HUES64 (cell line): Measurements from ENCODE around the gene CD80.

ENCODE experiments used
- H3K27ac ChIP-seq: 2 replicates; pipeline ENCODE4 v1.7.0; 2013; ENCODE audit warnings: low read depth, low read length, inconsistent platforms
- H3K27me3 ChIP-seq: 2 replicates; pipeline ENCODE4 v1.6.1; 2013; ENCODE audit warnings: mild to moderate bottlenecking, low read length; ENCODE audit not compliant: insufficient read depth
- H3K36me3 ChIP-seq: 2 replicates; pipeline ENCODE4 v1.6.1; 2013; ENCODE audit warnings: mild to moderate bottlenecking, low read length; ENCODE audit not compliant: insufficient read depth
- H3K4me1 ChIP-seq: 2 replicates; pipeline ENCODE4 v1.6.1; 2013; ENCODE audit warnings: mild to moderate bottlenecking, low read length, moderate library complexity; ENCODE audit not compliant: insufficient read depth
- H3K4me3 ChIP-seq: 2 replicates; pipeline ENCODE4 v1.5.1; 2013; ENCODE audit warnings: mild to moderate bottlenecking, low read length, moderate library complexity
- H3K9ac ChIP-seq: 2 replicates; pipeline ENCODE4 v1.6.1; 2013; ENCODE audit warnings: mild to moderate bottlenecking, low read depth, low read length
- H3K9me3 ChIP-seq: 2 replicates; pipeline ENCODE4 v1.6.1; 2013; ENCODE audit warnings: low read depth, low read length; ENCODE audit not compliant: insufficient read depth
- WGBS: fragments of 150-250, 120-280 bp; methylation state at CpG from one replicate; pipeline ENCODE4 v1.1.7; 2013; ENCODE audit warnings: missing lambda C conversion rate; 5-methylcytosine and 5-hydroxymethylcytosine counted together

Gene CD80

GRCh38 chr3:119517112-119517511, 42.3 kb downstream of the CD80 start:
- Histone ChIP-seq H3K9me3 (peaks cover 14% of the 10 kb centered on the region; the same call in 1 of the 2 replicates), H3K36me3 (peaks cover 92% of the 10 kb centered on the region), H3K27ac (no peak overlapping the region), H3K4me3 (no peak overlapping the region), H3K27me3 (no peaks in the 10 kb centered on the region), H3K4me1 (no peaks in the 10 kb centered on the region), H3K9ac (no peak overlapping the region)
- WGBS: 96% methylated on average over 2 of the region's 2 CpGs

GRCh38 chr3:119514637-119515036, 44.8 kb downstream of the CD80 start:
- peaks cover 86% of the 10 kb centered on the region for H3K36me3 ChIP-seq
- no peak overlapping the region for H3K27ac ChIP-seq
- 96% methylated on average over 2 of the region's 2 CpGs for WGBS
- H3K4me3 ChIP-seq: no peak overlapping the region
- H3K4me1 ChIP-seq: no peaks in the 10 kb centered on the region
- no peaks in the 10 kb centered on the region for H3K27me3 ChIP-seq
- H3K9ac ChIP-seq: no peak overlapping the region
- H3K9me3 ChIP-seq: peaks cover 7% of the 10 kb centered on the region; the same call in 1 of the 2 replicates

GRCh38 chr3:119510690-119511089, 48.7 kb downstream of the CD80 start:
- no peak overlapping the region for H3K9ac ChIP-seq
- H3K36me3 ChIP-seq: peaks cover 84% of the 10 kb centered on the region
- H3K4me3 ChIP-seq: no peak overlapping the region
- H3K9me3 ChIP-seq: no peaks in the 10 kb centered on the region
- H3K27ac ChIP-seq: no peak overlapping the region
- no peaks in the 10 kb centered on the region for H3K4me1 ChIP-seq
- no peaks in the 10 kb centered on the region for H3K27me3 ChIP-seq

- Histone ChIP-seq H3K27me3 (no peaks in the 10 kb centered on the region), H3K9me3 (no peaks in the 10 kb centered on the region), H3K36me3 (peaks cover 85% of the 10 kb centered on the region), H3K9ac (no peak overlapping the region), H3K27ac (no peak overlapping the region), H3K4me1 (no peaks in the 10 kb centered on the region), H3K4me3 (no peak overlapping the region)
- WGBS: 86% methylated on average over 1 of the region's 1 CpG
Observed at GRCh38 chr3:119508172-119508845, 51.1 kb downstream of the CD80 start.

- no peaks in the 10 kb centered on the region for H3K9me3 ChIP-seq
- no peak overlapping the region for H3K4me3 ChIP-seq
- no peaks in the 10 kb centered on the region for H3K27me3 ChIP-seq
- H3K4me1 ChIP-seq: no peaks in the 10 kb centered on the region
- no peak overlapping the region for H3K9ac ChIP-seq
- WGBS: 100% methylated on average over 2 of the region's 2 CpGs
- no peak overlapping the region for H3K27ac ChIP-seq
- peaks cover 87% of the 10 kb centered on the region for H3K36me3 ChIP-seq
Observed at GRCh38 chr3:119507404-119507803, 52.0 kb downstream of the CD80 start.

GRCh38 chr3:119506631-119507030, 52.8 kb downstream of the CD80 start:
- H3K9ac ChIP-seq: no peak overlapping the region

GRCh38 chr3:119500901-119501300, 58.5 kb downstream of the CD80 start:
- Histone ChIP-seq H3K9ac (no peak overlapping the region), H3K4me3 (0 out of 2 replicates have a peak overlapping the region, but pooled peaks have one; percentile 96), H3K27ac (no peak overlapping the region)

More at GRCh38 chr3:119506631-119507030, 52.8 kb downstream of the CD80 start:
- 93% methylated on average over 4 of the region's 4 CpGs for WGBS
- no peak overlapping the region for H3K4me3 ChIP-seq
- H3K9me3 ChIP-seq: no peaks in the 10 kb centered on the region
- no peaks in the 10 kb centered on the region for H3K4me1 ChIP-seq
- peaks cover 88% of the 10 kb centered on the region for H3K36me3 ChIP-seq
- no peak overlapping the region for H3K27ac ChIP-seq
- no peaks in the 10 kb centered on the region for H3K27me3 ChIP-seq

GRCh38 chr3:119500265-119500664, 59.1 kb downstream of the CD80 start:
- H3K4me3 ChIP-seq: peak overlapping the region; percentile 96
- no peak overlapping the region for H3K9ac ChIP-seq
- peaks cover 41% of the 10 kb centered on the region for H3K36me3 ChIP-seq
- H3K4me1 ChIP-seq: peaks cover 13% of the 10 kb centered on the region
- no peaks in the 10 kb centered on the region for H3K9me3 ChIP-seq
- no peaks in the 10 kb centered on the region for H3K27me3 ChIP-seq
- 95% methylated on average over 4 of the region's 4 CpGs for WGBS
- no peak overlapping the region for H3K27ac ChIP-seq

More at GRCh38 chr3:119500901-119501300, 58.5 kb downstream of the CD80 start:
- Histone ChIP-seq H3K36me3 (peaks cover 46% of the 10 kb centered on the region), H3K9me3 (no peaks in the 10 kb centered on the region), H3K27me3 (no peaks in the 10 kb centered on the region), H3K4me1 (peaks cover 13% of the 10 kb centered on the region)
- WGBS: 91% methylated on average over 1 of the region's 2 CpGs

- no peaks in the 10 kb centered on the region for H3K27me3 ChIP-seq
- H3K27ac ChIP-seq: peak within 1 kb of the TSS; percentile 95
- H3K9me3 ChIP-seq: no peaks in the 10 kb centered on the region
- peak within 1 kb of the TSS; percentile 94 for H3K9ac ChIP-seq
- H3K4me3 ChIP-seq: peak within 1 kb of the TSS; percentile 96
- peaks cover 23% of the 10 kb centered on the region for H3K36me3 ChIP-seq
- peaks cover 13% of the 10 kb centered on the region for H3K4me1 ChIP-seq
- under 1% methylated on average over 58 of the region's 58 CpGs for WGBS
Observed at GRCh38 chr3:119498186-119499011, 61.0 kb downstream of the CD80 start, which contains the start of gene TIMMDC1. TIMMDC1 (plus strand) TSS chr3:119498547; CDS start chr3:119498734, 187 bp downstream.

- Histone ChIP-seq H3K27me3 (no peaks in the 10 kb centered on the region), H3K36me3 (peaks cover 17% of the 10 kb centered on the region), H3K4me3 (peak overlapping the region; percentile 96), H3K4me1 (peaks cover 13% of the 10 kb centered on the region), H3K9me3 (no peaks in the 10 kb centered on the region), H3K9ac (peak overlapping the region; percentile 94), H3K27ac (peak overlapping the region; percentile 14; the same call in 1 of the 2 replicates)
- 9% methylated on average over 8 of the region's 8 CpGs for WGBS
Observed at GRCh38 chr3:119497820-119498185, 61.6 kb downstream of the CD80 start.

- H3K27ac ChIP-seq: no peak overlapping the region
- WGBS: 96% methylated on average over 1 of the region's 2 CpGs
- no peak overlapping the region for H3K4me3 ChIP-seq
- H3K4me1 ChIP-seq: peaks cover 7% of the 10 kb centered on the region; the same call in 1 of the 2 replicates
- H3K36me3 ChIP-seq: peaks cover 14% of the 10 kb centered on the region
- no peaks in the 10 kb centered on the region for H3K27me3 ChIP-seq
- no peak overlapping the region for H3K9ac ChIP-seq
- H3K9me3 ChIP-seq: no peaks in the 10 kb centered on the region
Observed at GRCh38 chr3:119494597-119494996, 64.8 kb downstream of the CD80 start.
